Dendritic cell treated with granulocyte-macrophage colony-stimulating factor and Interleukin-4, amounts not matched to agents 40 ng/mL and 50 ng/mL, for 4 days (primary cell): ENCODE data around the gene MAST4.

Experiments
- H3K27ac Mint-ChIP-seq: one replicate; pipeline ENCODE4 v1.8.0; 2022; ENCODE audit warnings: mild to moderate bottlenecking, mixed read lengths
- H3K27me3 Mint-ChIP-seq: one replicate; pipeline ENCODE4 v1.8.0; 2022; ENCODE audit warnings: mild to moderate bottlenecking, mixed read lengths
- H3K36me3 Mint-ChIP-seq: one replicate; pipeline ENCODE4 v1.8.0; 2022; ENCODE audit warnings: low read depth, mixed read lengths
- H3K4me1 Mint-ChIP-seq: one replicate; pipeline ENCODE4 v1.8.0; 2022; ENCODE audit warnings: low read depth, mixed read lengths
- H3K4me3 Mint-ChIP-seq: one replicate; pipeline ENCODE4 v1.8.0; 2022; ENCODE audit warnings: mild to moderate bottlenecking, moderate library complexity, mixed read lengths
- H3K9me3 Mint-ChIP-seq: one replicate; pipeline ENCODE4 v1.8.0; 2022; ENCODE audit warnings: mixed read lengths
- intact Hi-C: fragments of 100-400 bp; cut with micrococcal nuclease; formaldehyde crosslinking; loops from one replicate; pipeline ENCODE4 v1.15.0; 2022

Gene MAST4

DNA sequence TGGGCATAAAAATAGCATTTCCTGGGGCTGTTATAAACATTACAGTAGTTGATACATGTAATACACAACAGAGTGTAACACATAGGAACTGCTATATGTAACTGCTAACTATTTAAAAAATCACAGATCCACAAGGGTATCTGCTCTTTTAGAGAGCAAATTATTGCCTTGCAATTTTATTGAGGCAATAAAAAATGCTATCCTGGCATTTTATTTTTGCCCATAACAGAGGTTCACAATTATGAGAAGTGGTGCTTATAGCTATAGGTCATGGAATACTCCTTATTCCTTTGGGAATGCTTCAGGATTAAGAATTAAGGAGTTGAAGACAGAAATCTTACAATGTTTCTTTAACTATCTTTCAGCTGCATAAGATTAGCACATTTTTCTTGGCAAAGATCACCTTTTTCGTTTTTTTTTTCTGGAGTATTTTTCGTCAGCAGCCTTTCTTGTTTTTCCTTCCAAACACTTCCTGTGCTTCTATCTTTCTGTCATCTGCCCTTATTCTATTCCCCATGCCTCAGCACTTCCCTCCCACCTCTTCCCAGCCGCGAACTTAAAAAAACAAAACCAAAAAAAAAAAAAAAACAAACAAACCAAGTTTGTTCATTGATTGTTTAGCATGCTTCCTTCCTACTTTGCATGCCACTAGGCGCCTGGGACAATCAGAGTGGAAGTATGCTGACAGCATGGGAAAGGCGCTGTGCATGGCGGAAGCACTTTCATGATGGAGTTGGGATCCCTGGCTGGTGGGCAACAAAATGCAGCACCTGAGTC is 264.2 kb downstream of the MAST4 start:
- Mint-ChIP-seq H3K9me3 (no peaks in the 10 kb centered on the region), H3K4me1 (peaks cover 2% of the 10 kb centered on the region), H3K27me3 (peaks cover 12% of the 10 kb centered on the region), H3K4me3 (no peak overlapping the region), H3K36me3 (no peaks in the 10 kb centered on the region), H3K27ac (no peak overlapping the region)
- intact Hi-C loops, result no loop called here

DNA sequence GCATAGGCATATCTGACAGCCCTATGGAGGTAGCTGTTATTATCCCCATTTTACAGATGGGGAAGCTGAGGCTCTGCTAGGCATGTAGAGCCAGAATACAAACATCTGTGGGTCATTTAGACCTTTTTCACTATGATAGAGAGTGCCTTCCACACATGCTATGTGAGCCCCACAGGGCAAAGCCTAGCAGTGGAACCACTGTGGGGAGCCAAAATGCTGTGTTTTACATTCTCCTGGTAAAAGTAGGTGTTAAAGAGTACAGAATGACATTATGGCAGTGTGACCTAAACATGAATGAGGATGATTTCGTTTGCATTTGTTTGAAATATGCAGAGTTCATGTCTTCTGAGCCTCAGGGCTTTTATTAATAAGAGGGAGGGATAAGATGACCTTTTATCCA is 265.2 kb downstream of the MAST4 start:
- Mint-ChIP-seq H3K27ac (no peak overlapping the region), H3K4me1 (no peaks in the 10 kb centered on the region), H3K4me3 (no peak overlapping the region), H3K36me3 (no peaks in the 10 kb centered on the region), H3K9me3 (no peaks in the 10 kb centered on the region), H3K27me3 (peaks cover 12% of the 10 kb centered on the region)
- intact Hi-C loops, result no loop called here

DNA sequence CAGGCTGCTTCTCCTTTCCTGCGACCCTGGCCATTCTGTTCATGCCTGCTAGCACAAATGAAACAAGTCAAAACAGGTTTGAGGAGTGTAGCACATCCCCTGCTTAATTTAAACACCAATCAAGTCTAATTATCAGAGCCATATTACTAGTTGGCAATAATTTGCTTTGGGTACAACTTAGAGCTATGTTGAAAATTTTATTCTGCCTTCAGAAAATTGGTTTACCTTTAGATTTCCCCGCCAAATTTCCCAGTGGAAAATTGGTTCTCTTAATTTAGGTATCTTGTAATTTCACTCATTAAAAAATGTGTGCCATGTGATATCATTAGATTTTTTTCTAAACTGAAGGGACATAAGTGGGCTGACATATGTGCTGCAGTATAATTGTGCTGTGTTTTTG is 265.8 kb downstream of the MAST4 start:
- no peaks in the 10 kb centered on the region for H3K36me3 Mint-ChIP-seq
- intact Hi-C loops, result no loop called here
- no peaks in the 10 kb centered on the region for H3K9me3 Mint-ChIP-seq
- peaks cover 12% of the 10 kb centered on the region for H3K27me3 Mint-ChIP-seq
- H3K27ac Mint-ChIP-seq, result no peak overlapping the region
- no peak overlapping the region for H3K4me3 Mint-ChIP-seq
- no peaks in the 10 kb centered on the region for H3K4me1 Mint-ChIP-seq

DNA sequence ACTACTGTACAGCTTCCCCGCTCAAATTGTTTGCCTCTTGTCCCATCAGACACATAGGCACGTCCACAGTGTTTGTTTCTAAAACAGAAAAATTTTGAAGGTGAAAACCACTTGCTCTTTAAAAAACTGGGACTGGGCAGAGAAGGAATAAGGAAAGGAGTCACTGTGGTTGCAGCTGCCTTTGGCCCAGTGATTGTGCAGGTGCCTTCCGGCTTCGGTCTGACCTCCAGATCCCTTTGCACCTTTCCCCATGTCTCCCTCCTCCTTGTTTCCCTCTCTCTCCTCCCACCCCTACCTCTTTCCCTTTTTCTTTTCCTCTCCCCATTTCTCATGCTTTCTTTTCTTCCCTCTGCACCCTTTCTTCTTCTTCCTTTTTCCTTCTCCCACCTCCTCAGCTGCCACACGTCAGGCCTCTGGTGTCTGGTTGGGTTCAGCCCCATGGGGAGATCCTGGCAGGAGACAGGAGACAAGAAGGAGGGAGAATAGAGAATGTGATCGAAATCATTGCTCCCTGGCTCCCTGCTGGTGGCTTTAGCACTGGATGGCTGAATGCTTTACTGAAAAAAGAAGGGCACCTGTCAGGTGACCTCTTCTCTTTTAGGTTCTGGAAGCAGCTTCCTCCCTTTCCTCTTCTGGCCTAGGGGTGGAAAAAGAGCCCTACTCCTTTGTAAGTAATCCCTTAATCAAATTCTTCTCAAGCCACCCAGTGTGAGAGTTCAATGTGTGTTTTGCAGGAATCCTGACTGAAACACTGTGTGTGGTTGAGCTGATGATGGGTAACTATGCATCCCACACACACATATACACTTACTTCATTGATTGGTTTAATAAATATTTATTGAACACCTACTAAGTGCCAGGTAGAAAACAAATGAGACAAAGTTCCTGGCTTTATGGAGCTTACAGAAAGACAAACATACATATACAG is 267.3 kb downstream of the MAST4 start:
- Mint-ChIP-seq H3K36me3 (no peaks in the 10 kb centered on the region), H3K4me1 (no peaks in the 10 kb centered on the region), H3K27me3 (peaks cover 12% of the 10 kb centered on the region), H3K27ac (no peak overlapping the region), H3K4me3 (no peak overlapping the region), H3K9me3 (no peaks in the 10 kb centered on the region)
- intact Hi-C loops, result no loop called here

GRCh38 chr5:66864240-66864884 is 268.2 kb downstream of the MAST4 start:
- no peaks in the 10 kb centered on the region for H3K9me3 Mint-ChIP-seq
- H3K4me3 Mint-ChIP-seq, result no peak overlapping the region
- H3K36me3 Mint-ChIP-seq, result no peaks in the 10 kb centered on the region
- H3K4me1 Mint-ChIP-seq, result no peaks in the 10 kb centered on the region
- intact Hi-C loops, result no loop called here
- H3K27me3 Mint-ChIP-seq, result peaks cover 11% of the 10 kb centered on the region
- no peak overlapping the region for H3K27ac Mint-ChIP-seq

DNA sequence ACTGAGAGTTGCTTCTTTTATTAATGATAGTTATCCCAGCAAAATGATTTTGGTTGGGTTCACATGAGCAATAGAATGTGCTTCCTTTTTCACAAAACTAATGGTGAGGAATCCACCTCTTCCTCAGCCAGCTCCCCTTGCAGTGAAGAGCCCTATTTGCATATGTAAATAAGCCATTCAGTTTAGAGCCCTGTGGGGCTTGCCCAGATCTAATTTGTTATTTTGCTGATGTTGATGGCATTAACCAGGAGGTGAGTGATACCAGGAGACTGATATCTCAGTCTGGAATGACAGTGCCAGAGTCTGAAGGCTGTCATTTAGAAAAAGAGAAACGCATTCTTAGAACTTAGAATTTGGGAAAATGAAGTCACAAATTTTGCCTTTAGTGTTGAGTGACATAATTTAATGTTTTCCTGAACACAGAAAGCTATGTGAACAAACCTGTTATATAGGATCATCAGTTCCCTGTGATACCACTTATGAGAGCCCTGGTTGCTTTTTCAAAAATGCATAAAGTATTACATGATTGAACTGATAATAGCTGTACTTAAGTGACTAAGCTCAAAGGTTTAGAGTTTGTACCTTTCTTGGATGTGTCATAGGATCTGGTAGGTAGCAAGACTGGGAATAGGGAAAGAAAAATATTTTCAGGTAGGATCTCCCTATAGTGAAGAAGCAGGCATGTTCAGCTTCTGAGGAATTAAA is 271.6 kb downstream of the MAST4 start:
- Mint-ChIP-seq H3K4me1 (no peaks in the 10 kb centered on the region), H3K4me3 (no peak overlapping the region), H3K27ac (no peak overlapping the region), H3K9me3 (no peaks in the 10 kb centered on the region), H3K27me3 (peaks cover 7% of the 10 kb centered on the region), H3K36me3 (no peaks in the 10 kb centered on the region)
- intact Hi-C loops, result no loop called here

GRCh38 chr5:66869347-66869746 is 273.2 kb downstream of the MAST4 start:
- Mint-ChIP-seq H3K4me1 (peaks cover 4% of the 10 kb centered on the region), H3K27me3 (peaks cover 8% of the 10 kb centered on the region), H3K27ac (no peak overlapping the region), H3K9me3 (no peaks in the 10 kb centered on the region), H3K4me3 (no peak overlapping the region), H3K36me3 (no peaks in the 10 kb centered on the region)
- intact Hi-C loops, result no loop called here

DNA sequence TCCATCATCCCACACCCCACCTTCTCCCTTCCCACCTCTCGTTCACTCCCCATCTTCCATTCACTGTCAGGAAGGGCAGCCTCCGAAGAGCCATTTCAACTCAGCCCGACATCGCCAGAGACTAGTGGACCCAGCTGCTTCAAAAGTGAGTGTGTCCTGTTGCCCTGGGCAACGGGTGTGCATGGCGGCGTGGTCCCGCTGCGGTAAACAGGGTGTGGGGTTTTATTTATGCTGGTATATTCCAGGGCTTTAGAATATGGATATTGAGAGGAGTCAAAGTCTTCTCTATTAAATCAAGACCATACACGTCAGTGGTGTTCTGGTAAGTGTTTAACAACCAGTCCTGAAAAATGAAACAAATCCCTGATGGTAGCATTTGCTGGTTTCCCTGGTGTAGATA is 274.5 kb downstream of the MAST4 start:
- Mint-ChIP-seq H3K27ac (no peak overlapping the region), H3K4me3 (no peak overlapping the region), H3K36me3 (no peaks in the 10 kb centered on the region), H3K4me1 (peaks cover 11% of the 10 kb centered on the region), H3K9me3 (no peaks in the 10 kb centered on the region), H3K27me3 (peaks cover 8% of the 10 kb centered on the region)
- intact Hi-C loops, result no loop called here

GRCh38 chr5:66871651-66872050 is 275.5 kb downstream of the MAST4 start:
- no peak overlapping the region for H3K27ac Mint-ChIP-seq
- no peaks in the 10 kb centered on the region for H3K9me3 Mint-ChIP-seq
- intact Hi-C loops, result no loop called here
- peaks cover 11% of the 10 kb centered on the region for H3K27me3 Mint-ChIP-seq
- peaks cover 11% of the 10 kb centered on the region for H3K4me1 Mint-ChIP-seq
- H3K36me3 Mint-ChIP-seq, result no peaks in the 10 kb centered on the region
- no peak overlapping the region for H3K4me3 Mint-ChIP-seq

DNA sequence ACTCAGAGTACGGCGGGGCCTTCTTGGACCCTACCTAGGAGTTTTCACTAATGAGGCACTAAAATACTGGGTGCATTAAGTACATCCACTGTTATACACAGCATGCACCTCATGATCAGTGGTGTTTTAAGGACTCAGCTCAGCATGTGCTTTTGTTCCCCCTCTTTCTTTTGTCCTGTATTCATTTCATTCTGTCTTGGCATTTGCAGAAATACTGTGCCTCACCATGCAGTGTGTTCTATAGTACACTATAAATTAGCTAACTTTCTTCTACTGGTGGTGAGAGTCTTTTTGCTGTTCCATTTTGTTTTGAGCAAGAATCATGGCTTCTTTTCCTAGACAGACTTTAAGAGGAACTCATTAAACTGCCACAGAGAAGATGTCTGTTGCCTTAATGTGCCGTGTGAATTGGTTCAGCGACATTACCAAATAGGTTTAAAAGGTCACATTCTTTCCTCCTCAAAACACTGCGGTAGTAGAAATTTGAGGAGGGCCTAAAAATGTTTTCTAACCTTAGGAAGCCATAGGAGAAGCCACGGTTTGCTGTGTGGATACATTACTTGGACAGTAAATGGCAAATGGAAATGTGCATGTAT is 276.6 kb downstream of the MAST4 start:
- no peak overlapping the region for H3K27ac Mint-ChIP-seq
- H3K4me3 Mint-ChIP-seq, result no peak overlapping the region
- H3K9me3 Mint-ChIP-seq, result no peaks in the 10 kb centered on the region
- H3K36me3 Mint-ChIP-seq, result no peaks in the 10 kb centered on the region
- intact Hi-C loops, result no loop called here
- H3K27me3 Mint-ChIP-seq, result peaks cover 13% of the 10 kb centered on the region
- H3K4me1 Mint-ChIP-seq, result peaks cover 11% of the 10 kb centered on the region

GRCh38 chr5:66874004-66874403 is 277.8 kb downstream of the MAST4 start:
- Mint-ChIP-seq H3K4me1 (peaks cover 11% of the 10 kb centered on the region), H3K9me3 (no peaks in the 10 kb centered on the region)
- intact Hi-C loops, result no loop called here

GRCh38 chr5:66875315-66875714 is 279.1 kb downstream of the MAST4 start:
- Mint-ChIP-seq H3K27ac (no peak overlapping the region), H3K36me3 (no peaks in the 10 kb centered on the region), H3K4me3 (no peak overlapping the region), H3K4me1 (peaks cover 11% of the 10 kb centered on the region), H3K27me3 (peaks cover 13% of the 10 kb centered on the region), H3K9me3 (no peaks in the 10 kb centered on the region)
- intact Hi-C loops, result no loop called here

More at GRCh38 chr5:66874004-66874403, 277.8 kb downstream of the MAST4 start:
- no peak overlapping the region for H3K27ac Mint-ChIP-seq
- no peak overlapping the region for H3K4me3 Mint-ChIP-seq
- no peaks in the 10 kb centered on the region for H3K36me3 Mint-ChIP-seq
- peaks cover 13% of the 10 kb centered on the region for H3K27me3 Mint-ChIP-seq

GRCh38 chr5:66876266-66876807 is 280.1 kb downstream of the MAST4 start:
- Mint-ChIP-seq H3K27ac (no peak overlapping the region), H3K4me1 (peaks cover 11% of the 10 kb centered on the region), H3K36me3 (no peaks in the 10 kb centered on the region), H3K27me3 (peaks cover 9% of the 10 kb centered on the region), H3K9me3 (no peaks in the 10 kb centered on the region), H3K4me3 (no peak overlapping the region)
- intact Hi-C loops, result no loop called here
